H1 (cell line): Measurements from ENCODE around the gene MICU2. TPM values are rescaled to one million over a fixed set of nuclear protein-coding genes. Genes with fewer than 3 reads are reported as not detected.

Experiments
- CTCF ChIA-PET: fragments of 300-600 bp; sonication (Branson Sonifier 250); formaldehyde crosslinking; loops from one replicate; lab custom pipeline; 2021; ENCODE audit not compliant: partially characterized antibody; lab: Charles Lee
- POLR2A ChIA-PET: fragments of 300-600 bp; sonication (Branson Sonifier 250); formaldehyde crosslinking; loops from one replicate; lab custom pipeline; 2021; ENCODE audit warnings: inconsistent platforms; ENCODE audit not compliant: partially characterized antibody; lab: Charles Lee
- DNase-seq, 2 experiments: peaks; one replicate each; pipeline versions ENCODE4 v3.0.0 to v3.0.0-alpha.2; 2010 to 2022; ENCODE audit warnings: low spot score in 2 of 2, low read depth in 1 of 2, mixed read lengths in 1 of 2
- FAIRE-seq: peaks from 2 replicates; lab custom pipeline; 2011; peaks lifted over from hg19 to GRCh38; lab: Jason Lieb, UNC
- H2AFZ ChIP-seq: 2 replicates; pipeline ENCODE4 v1.8.1; 2012; ENCODE audit warnings: low read length, inconsistent platforms
- H2AK5ac ChIP-seq: 2 replicates; pipeline ENCODE4 v1.6.1; 2013; ENCODE audit warnings: low read depth, low read length
- H2BK120ac ChIP-seq: replicated peaks from 2 replicates; pipeline ENCODE3; 2013; ENCODE audit warnings: low read depth, low read length, inconsistent platforms
- H2BK12ac ChIP-seq: 2 replicates; pipeline ENCODE4 v1.6.1; 2013; ENCODE audit warnings: low read depth, low read length
- H2BK15ac ChIP-seq: 2 replicates; pipeline ENCODE4 v1.6.1; 2013; ENCODE audit warnings: low read length
- H2BK20ac ChIP-seq: 2 replicates; pipeline ENCODE4 v1.6.1; 2013; ENCODE audit warnings: low read length
- H2BK5ac ChIP-seq: 2 replicates; pipeline ENCODE4 v1.6.1; 2013; ENCODE audit warnings: low read depth, low read length
- H3K14ac ChIP-seq: 2 replicates; pipeline ENCODE4 v1.6.1; 2013; ENCODE audit warnings: inconsistent platforms; ENCODE audit not compliant: insufficient read length
- H3K18ac ChIP-seq: 2 replicates; pipeline ENCODE4 v1.6.1; 2013; ENCODE audit warnings: low read length; ENCODE audit errors: extremely low read depth
- H3K23ac ChIP-seq: 2 replicates; pipeline ENCODE4 v1.6.1; 2013; ENCODE audit warnings: inconsistent platforms; ENCODE audit not compliant: insufficient read length
- H3K23me2 ChIP-seq: 2 replicates; pipeline ENCODE4 v1.6.1; 2013; ENCODE audit warnings: low read depth, low read length
- H3K27ac ChIP-seq: 2 replicates; pipeline ENCODE4 v1.6.1; 2011; ENCODE audit warnings: low read depth, low read length, inconsistent platforms
- H3K27me3 ChIP-seq, 4 experiments: replicated peaks in 1 of 4; 1 replicate in 1 of 4; 2 replicates in 3 of 4; pipeline versions ENCODE4 v1.6.1 to v1.8.1; 2011 to 2013; ENCODE audit warnings: low read length in 3 of 4, mild to moderate bottlenecking in 3 of 4, inconsistent platforms in 2 of 4, mixed read lengths in 2 of 4, moderate library complexity in 1 of 4; ENCODE audit not compliant: control insufficient read depth in 3 of 4, insufficient read depth in 3 of 4; ENCODE audit errors: extremely low read depth in 1 of 4
- H3K36me3 ChIP-seq, 4 experiments: 2 replicates each; pipeline versions ENCODE4 v1.6.1 to v1.8.1; 2011 to 2013; ENCODE audit warnings: mild to moderate bottlenecking in 4 of 4, low read length in 3 of 4, moderate library complexity in 2 of 4, control low read depth in 1 of 4, inconsistent platforms in 1 of 4; ENCODE audit not compliant: insufficient read depth in 4 of 4, control insufficient read depth in 2 of 4
- H3K4ac ChIP-seq: replicated peaks from 2 replicates; pipeline ENCODE3; 2013; ENCODE audit warnings: low read length, low read depth, mixed read lengths, inconsistent platforms; ENCODE audit not compliant: insufficient read length
- H3K4me1 ChIP-seq, 4 experiments: replicated peaks in 1 of 4; 1 replicate in 1 of 4; 2 replicates in 3 of 4; pipeline versions ENCODE4 v1.6.1 to v1.8.1; 2011 to 2013; ENCODE audit warnings: low read length in 3 of 4, inconsistent platforms in 2 of 4, mixed read lengths in 1 of 4; ENCODE audit not compliant: insufficient read depth in 4 of 4, control insufficient read depth in 3 of 4
- H3K4me2 ChIP-seq, 2 experiments: 2 replicates each; pipeline versions ENCODE4 v1.6.1 to v1.8.1; 2011 to 2013; ENCODE audit warnings: low read depth in 2 of 2, low read length in 2 of 2, control low read depth in 1 of 2, inconsistent platforms in 1 of 2, mild to moderate bottlenecking in 1 of 2; ENCODE audit not compliant: insufficient read depth in 1 of 2
- H3K4me3 ChIP-seq, 4 experiments: fragments of 200-600, 300-600 bp in 1 of 4; sonication (generic), shearing (Covaris generic), sonication (Bioruptor Twin) in 1 of 4; 2 replicates each; pipeline versions ENCODE4 v1.5.1 to v1.8.1; 2011 to 2016; ENCODE audit warnings: low read length in 4 of 4, low read depth in 3 of 4, control low read depth in 2 of 4, inconsistent platforms in 2 of 4, mild to moderate bottlenecking in 2 of 4, mixed read lengths in 1 of 4, moderate library complexity in 1 of 4; ENCODE audit not compliant: insufficient read depth in 2 of 4; ENCODE audit errors: extremely low read depth in 1 of 4
- H3K56ac ChIP-seq: replicated peaks from 2 replicates; pipeline ENCODE3; 2013; ENCODE audit warnings: low read depth, mild to moderate bottlenecking, mixed read lengths, low read length, inconsistent platforms; ENCODE audit not compliant: insufficient read length
- H3K79me1 ChIP-seq: 2 replicates; pipeline ENCODE4 v1.6.1; 2013; ENCODE audit warnings: low read depth, low read length, control low read depth
- H3K79me2 ChIP-seq, 2 experiments: 2 replicates each; pipeline versions ENCODE4 v1.6.1 to v1.8.1; 2012 to 2013; ENCODE audit warnings: low read length in 2 of 2, mild to moderate bottlenecking in 2 of 2, inconsistent platforms in 1 of 2; ENCODE audit not compliant: insufficient read depth in 2 of 2, control insufficient read depth in 1 of 2
- H3K9ac ChIP-seq, 4 experiments: replicated peaks in 1 of 4; 1 replicate in 1 of 4; 2 replicates in 3 of 4; pipeline versions ENCODE4 v1.6.1 to v1.8.1; 2011 to 2013; ENCODE audit warnings: low read depth in 3 of 4, low read length in 3 of 4, control low read depth in 2 of 4, mild to moderate bottlenecking in 2 of 4, moderate library complexity in 2 of 4, inconsistent platforms in 1 of 4; ENCODE audit errors: extremely low read depth in 1 of 4
- H3K9me3 ChIP-seq, 2 experiments: 2 replicates each; pipeline versions ENCODE4 v1.6.1 to v1.8.1; 2012 to 2013; ENCODE audit warnings: mild to moderate bottlenecking in 2 of 2, moderate library complexity in 2 of 2, control low read depth in 1 of 2, inconsistent platforms in 1 of 2, low read depth in 1 of 2, low read length in 1 of 2, mixed read lengths in 1 of 2; ENCODE audit not compliant: insufficient read depth in 2 of 2
- H4K20me1 ChIP-seq, 2 experiments: replicated peaks in 1 of 2; 2 replicates each; pipeline versions ENCODE3 to v1.8.1; 2011 to 2013; ENCODE audit warnings: inconsistent platforms in 2 of 2, low read length in 2 of 2, mild to moderate bottlenecking in 1 of 2; ENCODE audit not compliant: insufficient read depth in 2 of 2, control insufficient read depth in 1 of 2
- H4K5ac ChIP-seq: 2 replicates; pipeline ENCODE4 v1.6.1; 2013; ENCODE audit warnings: low read length, low read depth, mixed read lengths, inconsistent platforms; ENCODE audit not compliant: insufficient read length
- H4K8ac ChIP-seq: 2 replicates; pipeline ENCODE4 v1.8.0; 2013; ENCODE audit warnings: mild to moderate bottlenecking, moderate library complexity, low read length, inconsistent platforms; ENCODE audit not compliant: insufficient read depth; ENCODE audit errors: extremely low read depth
- H4K91ac ChIP-seq: replicated peaks from 2 replicates; pipeline ENCODE3; 2013; ENCODE audit warnings: low read length, mixed read lengths, inconsistent platforms; ENCODE audit not compliant: insufficient read length
- BACH1 ChIP-seq: IDR thresholded peaks from 2 replicates; pipeline ENCODE4 v1.6.1; 2012; ENCODE audit warnings: low read length, improper control_type of control experiment
- BCL11A ChIP-seq, 2 experiments: IDR thresholded peaks; one replicate each; pipeline ENCODE4 v1.6.1; 2011; ENCODE audit warnings: low read depth in 2 of 2, low read length in 2 of 2, mild to moderate bottlenecking in 2 of 2
- E2F6 ChIP-seq: IDR thresholded peaks from 2 replicates; pipeline ENCODE4 v1.6.1; 2012; ENCODE audit warnings: inconsistent platforms
- KDM5A ChIP-seq: fragments of 200-600 bp; IDR thresholded peaks from 2 replicates; pipeline ENCODE4 v1.7.1; 2012; ENCODE audit warnings: mild to moderate bottlenecking, low read length, inconsistent platforms, mixed read lengths
- NANOG ChIP-seq: IDR thresholded peaks from 2 replicates; pipeline ENCODE4 v1.6.1; 2011; ENCODE audit warnings: low read length, low read depth, mild to moderate bottlenecking, inconsistent platforms; ENCODE audit not compliant: insufficient read depth, poor library complexity, severe bottlenecking
- NRF1 ChIP-seq: IDR thresholded peaks from 2 replicates; pipeline ENCODE4 v1.6.1; 2011; ENCODE audit warnings: mild to moderate bottlenecking, low read depth, low read length, improper control_type of control experiment
- PHF8 ChIP-seq: fragments of 200-600 bp; sonication (generic); conservative IDR thresholded peaks from 2 replicates; pipeline ENCODE4 v1.7.1; 2012; ENCODE audit warnings: low read depth, mild to moderate bottlenecking, inconsistent platforms, low read length, moderate library complexity
- TBP ChIP-seq: IDR thresholded peaks from 2 replicates; pipeline ENCODE4 v1.6.1; 2011; ENCODE audit warnings: low read depth, low read length, improper control_type of control experiment
- ZNF274 ChIP-seq: IDR thresholded peaks from 2 replicates; pipeline ENCODE4 v1.7.0; 2012; ENCODE audit warnings: low read length, borderline replicate concordance; ENCODE audit errors: extremely low read depth
- WGBS, 2 experiments: shearing (Covaris generic) in 1 of 2; methylation state at CpG; one replicate each; pipeline versions ENCODE4 v1.1.6 to v1.1.7; 2013 to 2015; ENCODE audit warnings: low lambda C conversion rate in 2 of 2, mixed read lengths in 2 of 2, inconsistent platforms in 1 of 2, low coverage in 1 of 2, missing lambda C conversion rate in 1 of 2; ENCODE audit not compliant: insufficient replicate concordance in 2 of 2, insufficient coverage in 1 of 2, insufficient read length in 1 of 2; ENCODE audit errors: extremely low coverage in 1 of 2, missing lambda C conversion rate in 1 of 2; 5-methylcytosine and 5-hydroxymethylcytosine counted together
- polyA plus RNA-seq, 7 experiments: library from polyadenylated mRNA; depleted of rRNA in 3 of 7; stranded (reverse) in 5 of 7; unstranded in 2 of 7; fragments of >200 nt in 5 of 7; fragments of 200-250 nt in 2 of 7; gene quantifications; 1 replicate in 5 of 7; 2 replicates in 1 of 7; 4 replicates in 1 of 7; pipeline versions ENCODE4 v1.2.1 to v1.2.3, GENCODE V29; 2011 to 2013; ENCODE audit warnings: missing spikeins in 2 of 7, mixed read lengths in 2 of 7
- total RNA-seq: library from RNA; stranded (reverse); fragmentation: NEBNext Ultra II Directional; extraction: Animal tissue kit (Norgen Biotek cat#: 25700); gene quantifications from 2 replicates; pipeline ENCODE4 v1.2.1, GENCODE V29; 2021

Gene MICU2
- total and polyA plus RNA-seq, 2 of the 8 experiments (the other 6 are each of a cell fraction or from before 2014, with no cell fraction given) = 34.6 to 36.5 TPM

- H3K56ac ChIP-seq = no peak overlapping the region
- H2BK20ac ChIP-seq = no peak overlapping the region
- no peak overlapping the region for H2BK12ac ChIP-seq
- no peak for FAIRE-seq
- H2AK5ac ChIP-seq = no peak overlapping the region
- H2BK5ac ChIP-seq = no peak overlapping the region
- H2BK120ac ChIP-seq = no peak overlapping the region
- no peak overlapping the region for H2BK15ac ChIP-seq
- no peak overlapping the region for H3K4ac ChIP-seq
- H2AFZ ChIP-seq = no peak overlapping the region
- peaks cover 0 to 37% of the 10 kb centered on the region in 2 experiments; a peak in 2 of 4 replicates for H3K79me2 ChIP-seq
- no peaks in the 10 kb centered on the region for H3K79me1 ChIP-seq
- H4K20me1 ChIP-seq = no peaks in the 10 kb centered on the region
- no peaks in the 10 kb centered on the region for H3K27me3 ChIP-seq
- no peaks in the 10 kb centered on the region for H3K9me3 ChIP-seq
- no peak overlapping the region for H3K18ac ChIP-seq
- no peak overlapping the region for H3K4me3 ChIP-seq
- no peak overlapping the region for H4K5ac ChIP-seq
- POLR2A ChIA-PET = no interaction called here
- CTCF ChIA-PET = interaction anchor here (0.6 to 1.9 kb wide), 4 partner anchors 10 to 415 kb away, joined by 3 to 10 read pairs (median 3); no protein-coding TSS in a partner anchor
- no peak overlapping the region for H3K9ac ChIP-seq
- no peak overlapping the region for H3K23ac ChIP-seq
- H3K23me2 ChIP-seq = no peaks in the 10 kb centered on the region
- no peak overlapping the region for H4K91ac ChIP-seq
- no peak overlapping the region for H4K8ac ChIP-seq
- DNase-seq = no peak
- H3K14ac ChIP-seq = no peak overlapping the region
- no peak overlapping the region for H3K27ac ChIP-seq
- H3K4me2 ChIP-seq = no peak overlapping the region
- H3K36me3 ChIP-seq = no peaks in the 10 kb centered on the region; a peak in 1 of 8 replicates
- TF ChIP-seq NRF1 (no peak), PHF8 (no peak), BACH1 (no peak), NANOG (no peak), TBP (no peak), BCL11A (IDR thresholded peaks at IDR 0.05; ENCODE audit: low read depth in 2 of 2, low read length in 2 of 2) (no peak), E2F6 (no peak), ZNF274 (no peak), KDM5A (no peak)
- 100% methylated on average over 1 of the region's 1 CpG; no CpG with 5 or more reads in 1 of the 2 experiments for whole genome bisulfite sequencing, 2 experiments
- peaks cover 0 to 7% (median 0%) of the 10 kb centered on the region in 4 experiments; a peak in 1 of 7 replicates for H3K4me1 ChIP-seq
Measured at GRCh38 chr13:21578748-21579147, 25.2 kb downstream of the MICU2 start.
